Vagina (tissue), 2 donors: ENCODE data around the gene ALDH9A1. TPM values are rescaled to one million over a fixed set of nuclear protein-coding genes. Genes with fewer than 3 reads are reported as not detected.

ENCODE experiments used
- DNase-seq, 2 donors: peaks; one replicate each; pipeline ENCODE4 v3.0.0-alpha.2; 2017; ENCODE audit errors: extremely low spot score in 2 of 2
- H3K27ac ChIP-seq: fragments of 200-600 bp; sonication (generic); one replicate; pipeline ENCODE4 v1.5.1; 2019
- H3K27me3 ChIP-seq: fragments of 200-600 bp; sonication (generic); one replicate; pipeline ENCODE4 v1.5.1; 2019
- H3K36me3 ChIP-seq, 2 donors: fragments of 200-600 bp; sonication (generic); one replicate each; pipeline ENCODE4 v1.5.1; 2017 to 2019
- H3K4me1 ChIP-seq: fragments of 200-600 bp; sonication (generic); one replicate; pipeline ENCODE4 v1.5.1; 2019
- H3K4me3 ChIP-seq, 2 donors: fragments of 200-600 bp; sonication (generic); 1 replicate in 1 of 2; 2 replicates in 1 of 2; pipeline ENCODE4 v1.5.1; 2016 to 2019
- H3K9me3 ChIP-seq: fragments of 200-600 bp; sonication (generic); one replicate; pipeline ENCODE4 v1.5.1; 2019
- CTCF ChIP-seq, 3 experiments: fragments of 450-650 bp in 2 of 3; fragments of 200-600 bp in 1 of 3; sonication (generic) in 1 of 3; IDR thresholded peaks; one replicate each; pipeline ENCODE4 v1.5.1; 2017 to 2019; ENCODE audit warnings: antibody characterized with exemption in 3 of 3, mild to moderate bottlenecking in 2 of 3, moderate library complexity in 2 of 3
- POLR2A ChIP-seq, 2 donors: fragments of 450-650 bp; IDR thresholded peaks; one replicate each; pipeline ENCODE4 v1.6.1; 2017; ENCODE audit warnings: antibody characterized with exemption in 2 of 2, mild to moderate bottlenecking in 2 of 2, moderate library complexity in 2 of 2
- POLR2AphosphoS5 ChIP-seq, 2 donors: sonication (generic); formaldehyde crosslinking; IDR thresholded peaks; one replicate each; pipeline ENCODE4 v1.9.0; 2017; ENCODE audit warnings: antibody characterized with exemption in 2 of 2, mild to moderate bottlenecking in 2 of 2, low read depth in 1 of 2; ENCODE audit not compliant: insufficient read depth in 1 of 2
- intact Hi-C: fragments of 100-400 bp; cut with DNase I; formaldehyde crosslinking; loops from one replicate; pipeline ENCODE4 v1.15.1; 2023
- total RNA-seq: library from RNA; depleted of rRNA; stranded (reverse); fragments of >200 nt; gene quantifications from one replicate; pipeline ENCODE4 v1.2.3, GENCODE V29; 2016

The ALDH9A1 gene
- total RNA-seq, 1 donor from 2014 or later = 57.5 TPM

- intact Hi-C loops = no loop called here
- H3K27me3 ChIP-seq = no peaks in the 10 kb centered on the region
- no peak for DNase-seq
- no peaks in the 10 kb centered on the region for H3K4me1 ChIP-seq
- H3K9me3 ChIP-seq = no peaks in the 10 kb centered on the region
- H3K4me3 ChIP-seq = no peak overlapping the region
- TF ChIP-seq CTCF (IDR thresholded peaks at IDR 0.05) = no peak
- TF ChIP-seq POLR2A (IDR thresholded peaks at IDR 0.05) = no peak
- TF ChIP-seq POLR2AphosphoS5 (IDR thresholded peaks at IDR 0.05; ENCODE audit: insufficient read depth in 1 of 2, low read depth in 1 of 2) = no peak
- H3K27ac ChIP-seq = no peak overlapping the region
- no peaks in the 10 kb centered on the region for H3K36me3 ChIP-seq
These were observed 81.3 kb downstream of the ALDH9A1 start for GRCh38 chr1:165616987-165617546.

- no peak overlapping the region for H3K27ac ChIP-seq
- H3K9me3 ChIP-seq = no peaks in the 10 kb centered on the region
- TF ChIP-seq POLR2AphosphoS5 (IDR thresholded peaks at IDR 0.05; ENCODE audit: insufficient read depth in 1 of 2, low read depth in 1 of 2) (no peak), CTCF (IDR thresholded peaks at IDR 0.05) (no peak), POLR2A (IDR thresholded peaks at IDR 0.05) (no peak)
- no peaks in the 10 kb centered on the region for H3K27me3 ChIP-seq
- H3K36me3 ChIP-seq = no peaks in the 10 kb centered on the region
- no peak for DNase-seq
- H3K4me1 ChIP-seq = no peaks in the 10 kb centered on the region
- intact Hi-C loops = no loop called here
- H3K4me3 ChIP-seq = no peak overlapping the region
These were observed 82.2 kb downstream of the ALDH9A1 start for GRCh38 chr1:165616054-165616612.

Other genes starting within 250 kb of the ALDH9A1 start
- gene LRRC52, start 154.6 kb downstream of the ALDH9A1 start, total RNA-seq = not detected
- gene MGST3, start 67.3 kb downstream of the ALDH9A1 start, total RNA-seq = 176 TPM
- gene TMCO1, start 70.3 kb upstream of the ALDH9A1 start, total RNA-seq = 33.1 TPM
- 49.4 TPM for gene UCK2, start 129.1 kb upstream of the ALDH9A1 start, total RNA-seq